ENCODE measurements around the gene BCL7B. TPM values are rescaled to one million over a fixed set of nuclear protein-coding genes. Genes with fewer than 3 reads are reported as not detected.

The BCL7B gene
- total and polyA plus RNA-seq, 2 of the 13 experiments (the other 11 are each of a cell fraction or from before 2014, with no cell fraction given), result 24.3 to 38.2 TPM

- TF ChIP-seq ZNF691 (CRISPR knock-in tag; IDR thresholded peaks at IDR 0.05; ENCODE audit: borderline replicate concordance, low read depth) (no peak), ZNF687 (CRISPR knock-in tag; IDR thresholded peaks at IDR 0.05) (peak; percentile 91), ZNF343 (CRISPR knock-in tag; IDR thresholded peaks at IDR 0.05) (no peak; the same call in 1 of the 2 replicates), ZNF788 (CRISPR knock-in tag; IDR thresholded peaks at IDR 0.05; ENCODE audit: borderline replicate concordance) (peak; percentile 62; the same call in 1 of the 2 replicates), EEA1 (CRISPR knock-in tag; IDR thresholded peaks at IDR 0.05; ENCODE audit: borderline replicate concordance) (no peak), KLF9 (CRISPR knock-in tag; IDR thresholded peaks at IDR 0.05; ENCODE audit: low read depth) (no peak), ZNF460 (CRISPR knock-in tag; IDR thresholded peaks at IDR 0.05; ENCODE audit: borderline replicate concordance) (no peak; the same call in 1 of the 2 replicates), PAWR (CRISPR knock-in tag; IDR thresholded peaks at IDR 0.05; ENCODE audit: borderline replicate concordance) (no peak), MIER2 (CRISPR knock-in tag; IDR thresholded peaks at IDR 0.05) (no peak), HNF4G (IDR thresholded peaks at IDR 0.05; ENCODE audit: borderline replicate concordance, low read depth, low read length) (peak; percentile 57; the same call in 1 of the 2 replicates), HNF4G (CRISPR knock-in tag; IDR thresholded peaks at IDR 0.05; ENCODE audit: borderline replicate concordance, low read depth) (no peak), MYNN (CRISPR knock-in tag; IDR thresholded peaks at IDR 0.05; ENCODE audit: low read depth) (0 out of 2 replicates have a peak, but pooled peaks have one; percentile 76), ZNF772 (CRISPR knock-in tag; IDR thresholded peaks at IDR 0.05) (peak; percentile 70), ZNF704 (CRISPR knock-in tag; IDR thresholded peaks at IDR 0.05; ENCODE audit: borderline replicate concordance) (peak; percentile 84; the same call in 1 of the 2 replicates), KDM4B (CRISPR knock-in tag; IDR thresholded peaks at IDR 0.05) (no peak; the same call in none of the 2 replicates), FLYWCH1 (CRISPR knock-in tag; IDR thresholded peaks at IDR 0.05) (no peak), FOXM1 (CRISPR knock-in tag; IDR thresholded peaks at IDR 0.05) (no peak), GABPA (IDR thresholded peaks at IDR 0.05; ENCODE audit: low read depth, low read length) (no peak), GABPA (CRISPR knock-in tag; IDR thresholded peaks at IDR 0.05; ENCODE audit: low read depth) (peak; percentile 55), ARNT2 (CRISPR knock-in tag; IDR thresholded peaks at IDR 0.05; ENCODE audit: low read depth) (peak; percentile 76; the same call in 1 of the 2 replicates), IRF2 (CRISPR knock-in tag; IDR thresholded peaks at IDR 0.05) (peak; percentile 54), HNF4A (CRISPR knock-in tag; IDR thresholded peaks at IDR 0.05) (peak; percentile 61), ZNF350 (CRISPR knock-in tag; IDR thresholded peaks at IDR 0.05; ENCODE audit: borderline replicate concordance, low read depth) (peak; percentile 82), BORCS8-MEF2B (CRISPR knock-in tag; IDR thresholded peaks at IDR 0.05) (no peak; the same call in 1 of the 2 replicates), ZNF207 (IDR thresholded peaks at IDR 0.05; ENCODE audit: borderline replicate concordance) (no peak)
Observed at GRCh38 chr7:73522105-73522872, 35.2 kb downstream of the BCL7B start, which contains the start of gene BAZ1B (continued).
